Karpas-422 (cell line): Measurements from ENCODE around the gene SUGCT. TPM values are rescaled to one million over a fixed set of nuclear protein-coding genes. Genes with fewer than 3 reads are reported as not detected.

Experiments used
- DNase-seq: peaks from one replicate; pipeline ENCODE4 v3.0.0-alpha.2; 2015
- H2AFZ ChIP-seq: fragments of 200-600 bp; sonication (generic); 2 replicates; pipeline ENCODE4 v1.6.1; 2014; ENCODE audit warnings: antibody characterized with exemption, low read length, mixed read lengths
- H3K27ac ChIP-seq: fragments of 200-600 bp; sonication (generic); 2 replicates; pipeline ENCODE4 v1.5.1; 2014; ENCODE audit warnings: mild to moderate bottlenecking, low read length, moderate library complexity
- H3K27me3 ChIP-seq: fragments of 200-600 bp; sonication (generic); 2 replicates; pipeline ENCODE4 v1.6.1; 2014; ENCODE audit warnings: low read length, mixed read lengths
- H3K36me3 ChIP-seq: fragments of 200-600 bp; sonication (generic); 2 replicates; pipeline ENCODE4 v1.6.1; 2014; ENCODE audit warnings: low read length, mixed read lengths; ENCODE audit not compliant: insufficient read depth
- H3K4me1 ChIP-seq: fragments of 200-600 bp; sonication (generic); 2 replicates; pipeline ENCODE4 v1.6.1; 2014; ENCODE audit warnings: mild to moderate bottlenecking, low read length, mixed read lengths
- H3K4me2 ChIP-seq: fragments of 200-600 bp; sonication (generic); 2 replicates; pipeline ENCODE4 v1.6.1; 2014; ENCODE audit warnings: low read length, low read depth, mild to moderate bottlenecking; ENCODE audit not compliant: poor library complexity, severe bottlenecking
- H3K4me3 ChIP-seq: fragments of 200-600 bp; sonication (generic); 2 replicates; pipeline ENCODE4 v1.5.1; 2014; ENCODE audit warnings: mild to moderate bottlenecking, antibody characterized with exemption, low read length, mixed read lengths
- H3K79me2 ChIP-seq: fragments of 200-600 bp; sonication (generic); 2 replicates; pipeline ENCODE4 v1.6.1; 2014; ENCODE audit warnings: mild to moderate bottlenecking, low read length, mixed read lengths
- H3K9ac ChIP-seq: fragments of 200-600 bp; sonication (generic); 2 replicates; pipeline ENCODE4 v1.6.0; 2014; ENCODE audit warnings: low read length
- H3K9me2 ChIP-seq: fragments of 200-600 bp; sonication (generic), shearing (Covaris generic); replicated peaks from 2 replicates; pipeline ENCODE4 v1.6.0; 2014; ENCODE audit warnings: mild to moderate bottlenecking, low read length, moderate library complexity; ENCODE audit not compliant: insufficient read depth
- H3K9me3 ChIP-seq: fragments of 300-700, 200-600 bp; sonication (generic); 2 replicates; pipeline ENCODE4 v1.6.1; 2014; ENCODE audit warnings: low read length, mixed read lengths
- H4K20me1 ChIP-seq: fragments of 200-600 bp; sonication (generic); 2 replicates; pipeline ENCODE4 v1.6.1; 2014; ENCODE audit warnings: mild to moderate bottlenecking, antibody characterized with exemption, low read length, low read depth; ENCODE audit not compliant: insufficient read depth
- total RNA-seq: library from RNA; depleted of rRNA; stranded (reverse); fragments of >200 nt; shearing (Covaris generic); gene quantifications from 2 replicates; pipeline ENCODE4 v1.2.3, GENCODE V29; 2014; ENCODE audit warnings: low replicate concordance

The SUGCT gene
- total RNA-seq, 1 experiment from 2014 or later: 0.48 TPM

DNA sequence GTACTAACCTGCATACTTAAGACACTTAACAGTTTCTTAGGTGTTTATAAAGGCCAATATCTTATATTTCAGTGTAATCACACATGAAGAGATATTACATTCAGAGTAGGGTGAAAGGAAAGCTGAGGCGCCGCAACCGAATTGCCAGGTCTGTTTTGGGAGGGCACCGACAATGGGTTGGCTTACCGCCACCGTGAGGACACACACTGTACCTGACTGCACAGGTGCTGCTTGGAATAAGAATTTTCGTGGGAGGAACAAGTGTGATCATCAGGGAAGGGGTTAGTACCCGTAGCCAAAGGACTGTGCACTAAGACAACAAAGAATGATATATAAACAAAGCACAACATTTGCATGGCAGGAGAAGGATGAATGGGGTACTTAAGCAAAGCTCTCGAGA, 591.8 kb downstream of the SUGCT start:
- Histone ChIP-seq H3K36me3 (no peaks in the 10 kb centered on the region), H3K4me1 (no peaks in the 10 kb centered on the region), H3K9ac (no peak overlapping the region), H3K9me2 (no peaks in the 10 kb centered on the region), H3K27ac (no peak overlapping the region), H2AFZ (no peak overlapping the region), H3K4me2 (no peak overlapping the region), H3K79me2 (no peaks in the 10 kb centered on the region), H4K20me1 (no peaks in the 10 kb centered on the region), H3K27me3 (no peaks in the 10 kb centered on the region), H3K9me3 (no peaks in the 10 kb centered on the region), H3K4me3 (no peak overlapping the region)
- no peak for DNase-seq

DNA sequence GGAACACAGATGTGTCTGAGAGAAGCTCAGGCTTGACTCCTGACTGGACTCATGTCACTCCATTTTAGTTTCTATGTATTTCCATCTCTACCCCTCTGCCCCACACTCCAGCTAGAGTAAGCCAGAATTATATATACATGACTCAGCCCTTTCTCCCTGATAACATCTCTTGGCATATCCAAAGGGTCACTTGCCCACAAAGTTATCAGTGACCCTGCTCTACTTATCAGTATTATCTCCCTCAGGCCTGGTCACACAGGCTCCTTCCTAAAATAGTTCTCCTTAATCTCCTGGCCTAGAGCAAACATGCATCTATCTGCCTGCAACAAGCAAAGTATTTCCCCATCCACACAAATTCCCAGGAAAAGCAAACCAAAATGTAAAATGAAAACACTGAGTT, 598.3 kb downstream of the SUGCT start:
- Histone ChIP-seq H3K4me3 (no peak overlapping the region), H3K27me3 (no peaks in the 10 kb centered on the region), H3K27ac (no peak overlapping the region), H3K9me2 (no peaks in the 10 kb centered on the region), H4K20me1 (no peaks in the 10 kb centered on the region), H3K4me2 (no peak overlapping the region), H3K4me1 (no peaks in the 10 kb centered on the region), H3K36me3 (no peaks in the 10 kb centered on the region), H3K9me3 (no peaks in the 10 kb centered on the region), H2AFZ (no peak overlapping the region), H3K79me2 (no peaks in the 10 kb centered on the region), H3K9ac (no peak overlapping the region)
- no peak for DNase-seq

GRCh38 chr7:40733578-40733977, 598.8 kb downstream of the SUGCT start:
- Histone ChIP-seq H3K9me3 (no peaks in the 10 kb centered on the region), H3K9ac (no peak overlapping the region), H2AFZ (no peak overlapping the region), H3K36me3 (no peaks in the 10 kb centered on the region), H3K4me2 (no peak overlapping the region), H3K9me2 (no peaks in the 10 kb centered on the region), H3K4me3 (no peak overlapping the region), H4K20me1 (no peaks in the 10 kb centered on the region), H3K79me2 (no peaks in the 10 kb centered on the region), H3K27me3 (no peaks in the 10 kb centered on the region), H3K4me1 (no peaks in the 10 kb centered on the region), H3K27ac (no peak overlapping the region)
- no peak for DNase-seq

DNA sequence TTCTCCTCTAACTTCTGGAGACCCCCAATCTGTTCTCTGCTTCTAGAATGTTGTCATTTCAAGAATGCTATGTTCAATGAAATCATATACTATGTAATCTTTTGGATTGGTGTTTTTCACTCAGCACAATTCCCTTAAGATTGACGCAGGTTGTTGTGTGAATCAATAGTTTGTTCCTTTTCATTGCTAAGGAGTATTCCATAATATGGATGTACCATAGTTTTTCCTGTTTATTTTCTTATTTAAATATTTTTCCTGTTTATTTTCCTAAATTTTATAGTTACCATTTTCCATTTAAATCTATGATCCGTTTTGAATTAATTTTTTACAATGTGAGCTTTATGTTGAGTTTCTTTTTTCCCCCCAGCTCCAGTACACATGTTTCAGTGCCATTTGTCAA, 604.5 kb downstream of the SUGCT start:
- Histone ChIP-seq H3K9me2 (no peaks in the 10 kb centered on the region), H3K36me3 (no peaks in the 10 kb centered on the region)

GRCh38 chr7:40742270-40742669, 607.5 kb downstream of the SUGCT start:
- no peaks in the 10 kb centered on the region for H3K36me3 ChIP-seq
- no peaks in the 10 kb centered on the region for H3K9me2 ChIP-seq
- no peak overlapping the region for H3K27ac ChIP-seq
- H3K4me2 ChIP-seq: no peak overlapping the region
- no peaks in the 10 kb centered on the region for H4K20me1 ChIP-seq
- H3K9me3 ChIP-seq: no peaks in the 10 kb centered on the region
- no peak overlapping the region for H3K9ac ChIP-seq
- H3K4me1 ChIP-seq: no peaks in the 10 kb centered on the region
- no peak overlapping the region for H3K4me3 ChIP-seq
- H3K27me3 ChIP-seq: no peaks in the 10 kb centered on the region
- H2AFZ ChIP-seq: no peak overlapping the region
- DNase-seq: no peak
- no peaks in the 10 kb centered on the region for H3K79me2 ChIP-seq

More for the DNA sequence above, 604.5 kb downstream of the SUGCT start:
- no peaks in the 10 kb centered on the region for H3K4me1 ChIP-seq
- no peaks in the 10 kb centered on the region for H3K9me3 ChIP-seq
- no peak for DNase-seq
- H3K4me2 ChIP-seq: no peak overlapping the region
- no peaks in the 10 kb centered on the region for H4K20me1 ChIP-seq
- H3K4me3 ChIP-seq: no peak overlapping the region
- H3K27ac ChIP-seq: no peak overlapping the region
- H2AFZ ChIP-seq: no peak overlapping the region
- no peaks in the 10 kb centered on the region for H3K27me3 ChIP-seq
- no peak overlapping the region for H3K9ac ChIP-seq
- H3K79me2 ChIP-seq: no peaks in the 10 kb centered on the region

DNA sequence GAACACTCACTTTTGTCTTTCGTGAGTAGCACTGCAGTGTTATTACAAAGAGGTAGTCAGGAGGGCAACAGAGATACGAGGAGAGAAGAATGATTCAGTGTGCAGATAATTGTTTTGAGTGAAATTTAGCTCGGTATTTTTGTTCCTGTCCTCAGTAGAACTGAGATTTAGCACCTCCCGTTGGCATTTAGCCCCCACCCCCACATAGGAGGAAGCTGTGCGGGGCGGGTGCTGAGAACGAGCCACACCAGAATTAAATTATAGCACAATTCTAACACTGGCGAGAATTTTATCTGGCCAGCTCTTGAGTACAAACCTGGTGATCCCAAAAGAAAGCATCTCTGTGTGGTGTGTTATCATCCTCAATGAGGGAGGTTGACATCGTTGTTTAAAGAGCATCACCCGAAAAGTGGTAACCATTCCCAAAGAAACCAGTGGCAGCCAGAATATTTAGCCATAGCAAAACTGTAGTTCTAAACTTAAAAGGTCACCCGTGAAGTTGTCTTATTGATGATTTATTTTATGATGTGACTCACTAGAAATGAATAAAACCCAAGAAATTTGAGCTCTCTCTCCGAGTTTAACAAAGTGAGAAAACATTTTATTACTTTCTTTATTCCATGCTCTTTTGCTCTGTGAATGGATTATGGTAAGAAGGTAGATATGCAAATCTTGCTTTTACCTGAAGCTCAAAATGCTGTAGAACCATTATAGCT, 612.2 kb downstream of the SUGCT start:
- H3K9me3 ChIP-seq: no peaks in the 10 kb centered on the region
- H3K27me3 ChIP-seq: no peaks in the 10 kb centered on the region
- H2AFZ ChIP-seq: no peak overlapping the region
- no peak for DNase-seq
- no peaks in the 10 kb centered on the region for H3K36me3 ChIP-seq
- no peak overlapping the region for H3K27ac ChIP-seq
- no peaks in the 10 kb centered on the region for H4K20me1 ChIP-seq
- no peaks in the 10 kb centered on the region for H3K9me2 ChIP-seq
- no peak overlapping the region for H3K4me3 ChIP-seq
- no peaks in the 10 kb centered on the region for H3K4me1 ChIP-seq
- H3K4me2 ChIP-seq: no peak overlapping the region
- H3K9ac ChIP-seq: no peak overlapping the region
- no peaks in the 10 kb centered on the region for H3K79me2 ChIP-seq

DNA sequence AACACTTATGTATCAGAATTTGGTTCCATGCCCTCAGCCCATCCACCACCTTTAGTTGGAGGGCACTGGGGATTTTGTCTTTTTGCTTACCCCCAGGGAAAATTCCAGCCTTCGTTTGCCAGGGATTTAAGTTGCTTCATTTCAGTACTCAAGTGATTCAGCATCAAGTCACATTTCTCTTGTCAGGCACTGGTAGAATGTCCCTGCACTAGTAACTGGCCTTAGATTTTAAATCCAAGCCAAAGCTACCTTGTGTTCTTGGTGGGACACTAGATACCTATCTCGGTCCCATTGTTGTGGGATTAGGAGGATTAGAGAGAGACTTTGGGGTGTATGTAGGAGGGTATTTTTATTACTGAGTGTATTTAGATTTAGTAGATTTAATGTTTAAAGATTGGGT, 613.1 kb downstream of the SUGCT start:
- no peaks in the 10 kb centered on the region for H3K79me2 ChIP-seq
- no peak overlapping the region for H3K4me2 ChIP-seq
- H3K9me2 ChIP-seq: no peaks in the 10 kb centered on the region
- H3K27me3 ChIP-seq: no peaks in the 10 kb centered on the region
- no peak for DNase-seq
- no peaks in the 10 kb centered on the region for H3K4me1 ChIP-seq
- H3K27ac ChIP-seq: no peak overlapping the region
- H4K20me1 ChIP-seq: no peaks in the 10 kb centered on the region
- H3K9ac ChIP-seq: no peak overlapping the region
- H3K4me3 ChIP-seq: no peak overlapping the region
- no peaks in the 10 kb centered on the region for H3K36me3 ChIP-seq
- no peak overlapping the region for H2AFZ ChIP-seq
- no peaks in the 10 kb centered on the region for H3K9me3 ChIP-seq

DNA sequence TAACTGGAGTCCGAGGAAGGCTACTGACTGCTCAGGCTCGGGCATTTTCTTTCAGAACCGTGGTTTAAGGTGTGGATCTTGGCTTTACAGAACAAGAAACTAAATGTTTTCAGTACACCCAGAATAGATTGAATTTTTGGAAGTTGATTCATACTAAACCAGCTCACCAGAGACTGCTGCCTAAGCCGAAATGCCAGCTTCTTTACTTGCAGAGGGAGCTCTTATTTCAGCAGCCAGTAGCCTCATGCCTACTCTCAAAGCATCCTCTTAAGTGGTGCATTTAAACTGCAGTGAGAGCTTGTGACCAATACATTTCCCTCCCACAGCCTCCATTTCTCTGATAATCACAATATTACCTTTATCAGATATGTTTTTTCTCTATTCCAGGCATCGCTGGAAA, 615.1 kb downstream of the SUGCT start:
- no peaks in the 10 kb centered on the region for H3K4me1 ChIP-seq

More for the DNA sequence above, 615.1 kb downstream of the SUGCT start:
- Histone ChIP-seq H3K4me3 (no peak overlapping the region), H3K27me3 (no peaks in the 10 kb centered on the region), H3K9ac (no peak overlapping the region), H3K79me2 (no peaks in the 10 kb centered on the region), H2AFZ (no peak overlapping the region), H3K4me2 (no peak overlapping the region), H3K36me3 (no peaks in the 10 kb centered on the region), H4K20me1 (no peaks in the 10 kb centered on the region), H3K9me2 (no peaks in the 10 kb centered on the region), H3K27ac (no peak overlapping the region), H3K9me3 (no peaks in the 10 kb centered on the region)
- no peak for DNase-seq
